Pancreas (tissue), 10 donors: Measurements from ENCODE around the gene ZCCHC17. TPM values are rescaled to one million over a fixed set of nuclear protein-coding genes. Genes with fewer than 3 reads are reported as not detected.

Source experiments
- ATAC-seq, 4 donors: fragments of 200-7000 bp; cut with Tn5 transposase; one replicate each; pipeline versions ENCODE4 v1.8.0 to v1.9.1; 2020; ENCODE audit warnings: mild to moderate bottlenecking in 4 of 4, moderate library complexity in 4 of 4
- DNase-seq, 6 donors: peaks; one replicate each; pipeline ENCODE4 v3.0.0-alpha.2; 2020
- FAIRE-seq: peaks from 2 replicates; lab custom pipeline; 2012; peaks lifted over from hg19 to GRCh38; lab: Jason Lieb, UNC
- H3K27ac ChIP-seq, 4 donors: fragments of 200-600 bp; sonication (generic); 1 replicate in 3 of 4; 2 replicates in 1 of 4; pipeline versions ENCODE4 v1.5.0 to v1.8.0; 2020
- H3K27me3 ChIP-seq, 4 donors: fragments of 200-600 bp; one replicate each; pipeline ENCODE4 v1.8.0; 2021
- H3K36me3 ChIP-seq, 3 donors: fragments of 200-600 bp; sonication (generic) in 1 of 3; one replicate each; pipeline versions ENCODE4 v1.5.0 to v1.8.0; 2020 to 2021
- H3K4me1 ChIP-seq, 3 donors: fragments of 200-600 bp; one replicate each; pipeline ENCODE4 v1.8.0; 2021
- H3K4me3 ChIP-seq, 4 donors: fragments of 200-600 bp; sonication (generic) in 2 of 4; one replicate each; pipeline versions ENCODE4 v1.5.0 to v1.8.0; 2020 to 2021
- H3K9me3 ChIP-seq, 4 donors: fragments of 200-600 bp; one replicate each; pipeline ENCODE4 v1.8.0; 2021
- WGBS, 2 donors: extraction: QIAGEN DNeasy Blood & Tissue Kit; methylation state at CpG; one replicate each; pipeline ENCODE4 v1.1.7; 2013; 5-methylcytosine and 5-hydroxymethylcytosine counted together
- intact Hi-C, 3 donors: fragments of 100-400 bp; cut with DNase I; formaldehyde crosslinking; loops; one replicate each; pipeline versions ENCODE4 v1.11.1 to v1.14.2; 2022
- polyA plus RNA-seq, 2 donors: library from polyadenylated mRNA; stranded (reverse); fragments of 200-250 nt; gene quantifications; one replicate each; pipeline ENCODE4 v1.2.3, GENCODE V29; 2013
- total RNA-seq, 6 donors: library from RNA; stranded (reverse); fragmentation: NEBNext Ultra II Directional in 4 of 6; extraction: Animal tissue kit (Norgen Biotek cat#: 25700) in 4 of 6; gene quantifications; one replicate each; pipeline versions ENCODE4 v1.2.1 to v1.2.4, GENCODE V29; 2021 to 2023
- TF ChIP-seq, protein P1 (sequence below), 4 donors: fragments of 200-600 bp; sonication (generic) in 3 of 4; IDR thresholded peaks; one replicate each; pipeline versions ENCODE4 v1.5.0 to v1.8.0; 2021; ENCODE audit warnings: antibody characterized with exemption in 4 of 4
- donor health status: healthy with polysubstance abuse.
- donor health status: DM: no; HTN: no; CAD: no; lungs with moderate emphysema.
- donor health status: DM: no; HTN: no; CAD: no.
- donor health status: control.
- donor health status: control.
- donor health status: Bipolar disorder and iron deficiency.
- donor health status: DM: yes; HTN: yes; CAD: no.
- donor health status: DM: no; HTN: no; CAD: no.
- donor health status: DM: no; HTN: no; CAD: no.
- donor health status: DM: yes; HTN: yes; CAD: no.

Gene ZCCHC17
- total and polyA plus RNA-seq, 8 donors, result 5.6 to 20.3 (median 9.5) TPM

GRCh38 chr1:31377364-31377863 is 80.6 kb downstream of the ZCCHC17 start:
- no peaks in the 10 kb centered on the region for H3K27me3 ChIP-seq
- TF ChIP-seq, protein P1, sequence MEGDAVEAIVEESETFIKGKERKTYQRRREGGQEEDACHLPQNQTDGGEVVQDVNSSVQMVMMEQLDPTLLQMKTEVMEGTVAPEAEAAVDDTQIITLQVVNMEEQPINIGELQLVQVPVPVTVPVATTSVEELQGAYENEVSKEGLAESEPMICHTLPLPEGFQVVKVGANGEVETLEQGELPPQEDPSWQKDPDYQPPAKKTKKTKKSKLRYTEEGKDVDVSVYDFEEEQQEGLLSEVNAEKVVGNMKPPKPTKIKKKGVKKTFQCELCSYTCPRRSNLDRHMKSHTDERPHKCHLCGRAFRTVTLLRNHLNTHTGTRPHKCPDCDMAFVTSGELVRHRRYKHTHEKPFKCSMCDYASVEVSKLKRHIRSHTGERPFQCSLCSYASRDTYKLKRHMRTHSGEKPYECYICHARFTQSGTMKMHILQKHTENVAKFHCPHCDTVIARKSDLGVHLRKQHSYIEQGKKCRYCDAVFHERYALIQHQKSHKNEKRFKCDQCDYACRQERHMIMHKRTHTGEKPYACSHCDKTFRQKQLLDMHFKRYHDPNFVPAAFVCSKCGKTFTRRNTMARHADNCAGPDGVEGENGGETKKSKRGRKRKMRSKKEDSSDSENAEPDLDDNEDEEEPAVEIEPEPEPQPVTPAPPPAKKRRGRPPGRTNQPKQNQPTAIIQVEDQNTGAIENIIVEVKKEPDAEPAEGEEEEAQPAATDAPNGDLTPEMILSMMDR (IDR thresholded peaks at IDR 0.05), result no peak
- intact Hi-C loops, result no loop called here
- DNase-seq (no peak), FAIRE-seq (no peak), ATAC-seq (no peak)
- no peak overlapping the region for H3K27ac ChIP-seq
- no peaks in the 10 kb centered on the region for H3K36me3 ChIP-seq
- H3K4me1 ChIP-seq, result peaks cover 7 to 16% (median 7%) of the 10 kb centered on the region in 3 donors
- H3K4me3 ChIP-seq, result no peak overlapping the region
- 71 to 75% methylated on average over 3 of the region's 3 CpGs for WGBS, 2 donors
- H3K9me3 ChIP-seq, result no peaks in the 10 kb centered on the region

DNA sequence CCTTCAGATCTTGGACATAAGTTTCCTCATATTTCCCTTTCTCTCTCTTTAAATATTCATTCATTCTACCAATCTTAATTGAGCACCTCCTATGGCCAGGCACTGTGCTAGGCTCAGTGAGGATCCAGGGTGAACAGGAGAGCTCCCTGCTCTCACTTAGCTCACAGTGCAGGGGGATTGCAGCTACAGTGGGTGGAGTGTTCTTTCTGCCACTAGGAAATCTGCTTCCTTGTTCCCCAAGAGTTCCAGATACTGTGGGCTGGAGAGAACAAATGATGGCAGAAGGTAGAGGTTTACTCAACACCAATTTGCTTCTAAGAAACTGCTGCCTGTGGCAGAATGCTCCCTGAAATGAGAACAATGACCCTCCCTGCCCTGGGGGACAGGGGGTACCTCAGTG is 81.2 kb downstream of the ZCCHC17 start:
- FAIRE-seq (no peak), ATAC-seq (no peak)
- intact Hi-C loops, result no loop called here

DNA sequence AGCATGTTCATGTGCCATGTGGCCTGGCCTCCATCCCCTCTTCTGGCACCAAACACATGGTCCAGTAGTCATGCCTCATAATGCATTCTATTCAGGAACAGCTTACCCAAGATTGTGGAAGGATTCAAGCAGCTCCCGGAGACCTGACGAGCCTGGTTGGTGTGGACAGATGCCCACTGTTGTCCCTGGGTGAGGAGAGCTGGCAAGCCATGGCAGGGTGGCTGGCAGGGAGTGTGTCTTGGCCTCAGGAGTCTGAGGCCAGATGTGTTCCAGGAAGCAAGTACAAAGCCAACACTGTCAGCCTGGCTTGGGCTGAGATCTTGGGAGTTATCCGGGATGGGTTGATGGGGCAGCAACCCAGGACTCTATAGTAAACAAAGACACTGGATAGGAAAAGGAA is 83.3 kb downstream of the ZCCHC17 start:
- no peak overlapping the region for H3K4me3 ChIP-seq
- TF ChIP-seq, protein P1 (IDR thresholded peaks at IDR 0.05), result no peak
- intact Hi-C loops, result no loop called here
- no peak for DNase-seq
- no peaks in the 10 kb centered on the region for H3K27me3 ChIP-seq
- WGBS, 2 donors, result 79 to 87% methylated on average over 3 of the region's 3 CpGs
- H3K4me1 ChIP-seq, result no peaks in the 10 kb centered on the region
- H3K27ac ChIP-seq, result no peak overlapping the region
- H3K9me3 ChIP-seq, result no peaks in the 10 kb centered on the region
- no peak for ATAC-seq
- no peaks in the 10 kb centered on the region for H3K36me3 ChIP-seq
- FAIRE-seq, result no peak

More for the DNA sequence above, 81.2 kb downstream of the ZCCHC17 start:
- H3K36me3 ChIP-seq, result no peaks in the 10 kb centered on the region
- no peak for DNase-seq
- H3K4me1 ChIP-seq, result peaks cover 5 to 13% (median 6%) of the 10 kb centered on the region in 3 donors
- H3K27ac ChIP-seq, result no peak overlapping the region
- H3K4me3 ChIP-seq, result no peak overlapping the region
- H3K27me3 ChIP-seq, result no peaks in the 10 kb centered on the region
- H3K9me3 ChIP-seq, result no peaks in the 10 kb centered on the region
- TF ChIP-seq, protein P1 (IDR thresholded peaks at IDR 0.05), result no peak

DNA sequence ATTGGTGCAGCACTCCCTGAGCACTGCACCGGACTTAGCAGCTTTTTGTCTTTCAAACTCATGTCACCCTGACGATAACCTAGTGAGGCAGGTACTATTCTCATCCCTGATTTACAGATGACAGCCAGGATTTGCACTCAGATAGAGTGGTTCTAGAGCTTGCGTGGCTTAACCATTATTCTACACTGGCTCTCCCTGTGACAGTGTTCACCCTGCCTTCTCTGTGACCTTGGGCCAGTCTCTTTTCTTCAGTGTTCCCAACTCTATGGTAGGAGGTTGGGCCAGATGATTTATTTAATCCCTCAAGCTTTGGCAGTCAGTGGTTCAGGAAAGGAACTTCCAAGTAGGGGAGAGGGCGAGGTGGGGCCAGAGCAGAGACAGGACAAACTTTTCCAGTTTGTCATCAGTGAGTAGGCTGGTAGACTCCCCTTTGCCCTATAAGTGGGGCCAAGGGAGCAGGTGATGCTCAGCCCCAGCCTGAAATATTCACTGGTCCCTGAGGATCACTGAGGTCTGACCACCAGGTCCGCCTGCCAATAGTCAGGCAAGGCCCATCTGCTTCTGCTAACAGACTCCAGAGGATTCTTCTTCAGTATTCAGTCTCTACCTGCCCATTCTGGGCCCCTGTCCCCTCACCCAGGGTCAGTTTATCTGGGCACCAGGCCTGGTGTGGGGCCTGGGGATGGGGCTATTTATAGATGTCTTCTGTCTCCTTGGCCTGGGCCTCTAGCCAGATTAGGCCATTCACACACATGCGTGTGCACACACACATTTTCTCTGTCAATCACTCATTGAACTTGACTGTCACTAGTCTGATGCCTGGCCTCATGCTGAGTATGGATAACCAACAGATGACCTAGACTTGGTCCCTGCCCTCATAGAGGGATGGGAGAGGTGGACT is 84.8 kb downstream of the ZCCHC17 start:
- 66 to 68% methylated on average over 6 of the region's 6 CpGs for WGBS, 2 donors
- no peaks in the 10 kb centered on the region for H3K36me3 ChIP-seq
- H3K4me3 ChIP-seq, result no peak overlapping the region
- H3K9me3 ChIP-seq, result no peaks in the 10 kb centered on the region
- no peak for FAIRE-seq
- intact Hi-C loops, result no loop called here
- no peak for DNase-seq
- H3K27ac ChIP-seq, result no peak overlapping the region
- TF ChIP-seq, protein P1 (IDR thresholded peaks at IDR 0.05), result no peak
- ATAC-seq, result peak in 1 of 4 donors; percentile 21
- no peaks in the 10 kb centered on the region for H3K4me1 ChIP-seq
- no peaks in the 10 kb centered on the region for H3K27me3 ChIP-seq
